ENCODE measurements around the gene TPRN. TPM values are rescaled to one million over a fixed set of nuclear protein-coding genes. Genes with fewer than 3 reads are reported as not detected.
A peak's percentile ranks its signal among the peaks of the same experiment; 100 is the strongest.

TPRN gene
- total RNA-seq, 2 donors from 2014 or later = 90.0 to 91.3 TPM

DNA sequence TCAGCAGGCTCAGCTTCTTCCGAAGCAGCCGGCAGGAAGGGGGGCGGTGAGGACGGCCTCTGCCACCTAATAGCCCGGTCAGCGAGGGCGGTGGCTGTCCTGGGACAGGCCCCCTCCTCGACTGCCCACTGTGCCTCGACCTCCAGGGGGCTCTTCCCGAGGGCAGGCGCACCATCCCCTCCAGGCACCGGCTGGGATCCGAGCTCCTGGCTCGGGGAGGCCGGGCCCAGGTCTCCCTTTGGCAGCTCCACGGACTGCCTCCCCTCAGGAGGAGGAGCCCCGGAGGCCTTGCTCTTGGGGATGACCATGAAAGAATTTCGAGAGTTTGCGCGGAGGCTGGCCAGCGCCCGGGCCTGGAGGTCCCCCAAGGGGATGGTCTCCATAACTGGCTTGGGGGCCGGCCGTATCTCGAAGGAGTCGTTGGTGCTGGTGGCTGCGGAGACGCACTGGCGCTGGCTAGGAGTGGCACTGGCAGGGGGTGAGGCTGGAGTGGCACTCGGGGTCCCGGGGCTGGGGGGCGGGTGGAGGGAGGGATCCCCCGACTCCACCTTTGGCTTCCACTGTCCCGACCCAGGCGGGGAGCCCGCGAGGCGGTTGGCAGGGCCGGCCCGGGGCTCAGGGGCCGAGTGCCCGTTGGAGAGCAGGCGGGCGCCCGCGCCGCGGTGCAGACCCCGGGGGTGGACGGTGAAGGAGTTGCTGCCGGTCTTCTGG is 975 bp downstream of the TPRN start:
- no peaks in the 10 kb centered on the region for H3K27me3 ChIP-seq
- DNase-seq (peak in 1 of 4 donors; percentile 30), ATAC-seq (no peak)
- H3K4me1 ChIP-seq = peaks cover 87% of the 10 kb centered on the region
- H3K27ac ChIP-seq = peak overlapping the region; percentile 92 to 99 (median 92)
- intact Hi-C loops (cut with DNase I) = no loop called here
- H3K36me3 ChIP-seq (replicated peaks in 1 of 2; ENCODE audit: insufficient read depth in 1 of 2, low read depth in 2 of 2) = no peaks in the 10 kb centered on the region
- 1 to 3% methylated on average over 12 to 38 of the region's 51 CpGs for WGBS, 2 donors
- no peaks in the 10 kb centered on the region for H3K9me3 ChIP-seq
- peak overlapping the region; percentile 32 to 40 for H3K4me3 ChIP-seq
- no peak for TF ChIP-seq POLR2A (IDR thresholded peaks at IDR 0.05)
- TF ChIP-seq, protein P1, sequence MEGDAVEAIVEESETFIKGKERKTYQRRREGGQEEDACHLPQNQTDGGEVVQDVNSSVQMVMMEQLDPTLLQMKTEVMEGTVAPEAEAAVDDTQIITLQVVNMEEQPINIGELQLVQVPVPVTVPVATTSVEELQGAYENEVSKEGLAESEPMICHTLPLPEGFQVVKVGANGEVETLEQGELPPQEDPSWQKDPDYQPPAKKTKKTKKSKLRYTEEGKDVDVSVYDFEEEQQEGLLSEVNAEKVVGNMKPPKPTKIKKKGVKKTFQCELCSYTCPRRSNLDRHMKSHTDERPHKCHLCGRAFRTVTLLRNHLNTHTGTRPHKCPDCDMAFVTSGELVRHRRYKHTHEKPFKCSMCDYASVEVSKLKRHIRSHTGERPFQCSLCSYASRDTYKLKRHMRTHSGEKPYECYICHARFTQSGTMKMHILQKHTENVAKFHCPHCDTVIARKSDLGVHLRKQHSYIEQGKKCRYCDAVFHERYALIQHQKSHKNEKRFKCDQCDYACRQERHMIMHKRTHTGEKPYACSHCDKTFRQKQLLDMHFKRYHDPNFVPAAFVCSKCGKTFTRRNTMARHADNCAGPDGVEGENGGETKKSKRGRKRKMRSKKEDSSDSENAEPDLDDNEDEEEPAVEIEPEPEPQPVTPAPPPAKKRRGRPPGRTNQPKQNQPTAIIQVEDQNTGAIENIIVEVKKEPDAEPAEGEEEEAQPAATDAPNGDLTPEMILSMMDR (IDR thresholded peaks at IDR 0.05) = no peak

DNA sequence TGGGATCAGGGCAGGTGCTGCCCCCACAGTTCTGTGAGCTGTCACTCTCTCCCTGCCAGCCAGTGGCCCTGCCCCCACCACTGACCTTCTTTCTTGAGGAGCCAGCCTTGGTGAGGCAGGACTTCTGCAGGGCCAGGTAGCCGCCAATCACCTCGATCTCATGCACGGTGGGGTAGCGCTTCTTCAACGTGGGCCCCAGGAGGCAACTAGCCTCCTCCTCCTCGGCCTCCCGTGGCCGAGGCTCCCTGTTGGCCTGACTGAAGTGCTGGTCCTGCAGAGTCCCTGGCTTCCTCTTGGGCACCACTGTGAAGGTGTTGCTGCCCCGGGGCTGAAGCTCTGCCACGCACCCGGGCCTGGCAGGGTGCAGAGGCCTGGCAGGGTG is 1.6 kb downstream of the TPRN start:
- peak overlapping the region; percentile 92 to 99 (median 92) for H3K27ac ChIP-seq
- peak overlapping the region; percentile 32 to 40 for H3K4me3 ChIP-seq
- no peaks in the 10 kb centered on the region for H3K9me3 ChIP-seq
- no peak for ATAC-seq
- H3K27me3 ChIP-seq = no peaks in the 10 kb centered on the region
- peaks cover 87% of the 10 kb centered on the region for H3K4me1 ChIP-seq
- peak; percentile 70 to 86 (median 79) for DNase-seq
- TF ChIP-seq, protein P1 (IDR thresholded peaks at IDR 0.05) = no peak
- TF ChIP-seq POLR2A (IDR thresholded peaks at IDR 0.05) = peak in 1 of 3 donors; percentile 25
- no peaks in the 10 kb centered on the region for H3K36me3 ChIP-seq (replicated peaks in 1 of 2; ENCODE audit: insufficient read depth in 1 of 2, low read depth in 2 of 2)
- 7 to 24% methylated on average over 7 to 11 of the region's 11 CpGs for WGBS, 2 donors
- intact Hi-C loops (cut with DNase I) = no loop called here

DNA sequence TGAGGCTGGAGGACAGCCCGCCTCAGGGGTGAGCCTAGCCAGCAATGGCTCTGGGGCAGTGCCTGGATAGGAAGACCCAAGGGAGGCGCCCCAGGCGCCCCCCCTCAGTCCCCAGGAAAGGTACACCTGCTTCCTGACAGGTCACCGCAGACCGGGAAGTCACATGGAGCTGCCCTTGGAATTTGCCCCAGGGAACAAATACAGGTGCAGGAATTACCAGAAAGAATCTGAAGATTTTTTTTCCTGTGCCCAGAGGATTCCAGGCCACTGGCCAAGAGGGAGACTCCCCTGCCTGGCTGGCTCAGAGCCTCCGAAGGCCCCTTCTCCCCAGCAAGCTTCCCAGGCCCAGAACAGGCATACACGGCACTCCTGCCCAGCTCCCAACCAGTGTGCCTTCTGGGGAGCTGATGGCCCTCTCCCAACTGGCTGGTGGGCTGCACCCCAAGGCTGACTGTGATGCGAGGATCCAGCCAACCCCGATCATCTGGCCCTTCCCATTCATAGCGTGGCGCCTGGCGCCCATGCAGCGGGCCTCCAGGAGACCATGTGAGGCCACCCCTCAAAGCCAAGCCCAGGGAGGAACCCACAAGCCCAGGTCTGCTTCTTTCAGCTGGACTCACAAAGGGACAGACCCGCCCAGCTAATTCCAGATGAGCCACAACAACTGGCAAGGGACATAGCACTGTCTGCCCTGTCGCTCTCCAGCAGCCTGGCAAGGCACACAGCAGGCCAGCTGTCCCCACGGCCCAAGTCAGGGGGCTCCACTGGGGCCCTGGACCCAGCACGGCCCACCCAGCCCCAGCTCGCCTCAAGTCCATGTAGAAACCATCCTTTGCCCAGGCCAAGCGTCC is 2.3 kb downstream of the TPRN start:
- TF ChIP-seq, protein P1 (IDR thresholded peaks at IDR 0.05) = no peak
- TF ChIP-seq POLR2A (IDR thresholded peaks at IDR 0.05) = peak; percentile 50 to 58 (median 54)
- Histone ChIP-seq H3K4me3 (peak overlapping the region; percentile 32 to 40), H3K27me3 (no peaks in the 10 kb centered on the region), H3K27ac (peak overlapping the region; percentile 92 to 99 (median 92)), H3K9me3 (no peaks in the 10 kb centered on the region), H3K36me3 (replicated peaks in 1 of 2; ENCODE audit: insufficient read depth in 1 of 2, low read depth in 2 of 2) (no peaks in the 10 kb centered on the region), H3K4me1 (peaks cover 87% of the 10 kb centered on the region)
- 15% methylated on average over 18 of the region's 19 CpGs; no CpG with 5 or more reads in 1 of the 2 donors for WGBS, 2 donors
- DNase-seq (peak; percentile 91 to 97 (median 95)), ATAC-seq (peak; percentile 40)
- intact Hi-C loops (cut with DNase I) = no loop called here

DNA sequence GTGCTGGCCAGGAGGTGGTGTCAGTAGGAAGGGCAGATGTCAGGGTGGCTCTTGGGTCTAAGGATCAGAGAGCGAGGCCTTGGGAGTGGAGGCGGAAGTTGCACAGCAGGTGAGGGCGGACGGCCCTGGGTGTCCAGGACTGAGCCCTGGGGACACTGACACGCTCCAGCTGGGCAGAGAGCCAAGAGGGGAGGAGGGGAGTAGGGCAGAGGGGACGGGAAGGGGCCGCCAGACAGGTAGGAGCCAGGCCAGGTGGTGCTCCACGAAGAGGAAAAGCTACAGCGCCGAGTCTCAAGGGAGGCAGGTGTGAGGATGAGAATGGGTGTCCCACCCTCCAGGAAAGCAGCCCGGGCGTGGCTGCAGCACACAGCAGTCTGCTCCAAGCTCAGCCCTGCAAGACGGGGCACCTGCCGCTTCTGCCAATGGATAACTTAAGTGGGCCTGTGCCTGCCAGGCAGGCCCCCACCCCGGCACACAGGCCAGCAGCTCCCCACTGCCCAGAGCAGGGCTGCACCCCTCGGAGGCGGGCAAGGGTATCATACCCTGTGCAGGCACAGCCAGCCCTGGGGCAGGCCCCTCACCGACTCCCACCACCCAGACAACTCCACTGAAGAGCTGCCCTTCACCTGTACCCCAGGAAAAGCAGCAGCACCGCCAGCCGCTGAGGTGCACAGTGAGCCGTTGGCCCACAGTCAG is 4.9 kb downstream of the TPRN start:
- Histone ChIP-seq H3K9me3 (no peaks in the 10 kb centered on the region), H3K4me3 (no peak overlapping the region), H3K27ac (peak overlapping the region; percentile 92 to 99 (median 92)), H3K4me1 (peaks cover 90% of the 10 kb centered on the region), H3K36me3 (replicated peaks in 1 of 2; ENCODE audit: insufficient read depth in 1 of 2, low read depth in 2 of 2) (peaks cover 0 to 2% of the 10 kb centered on the region in 2 donors), H3K27me3 (no peaks in the 10 kb centered on the region)
- WGBS, 2 donors = 18 to 21% methylated on average over 16 to 21 of the region's 21 CpGs
- TF ChIP-seq, protein P1 (IDR thresholded peaks at IDR 0.05) = no peak
- peak in 1 of 3 donors; percentile 39 for TF ChIP-seq POLR2A (IDR thresholded peaks at IDR 0.05)
- DNase-seq (peak; percentile 78 to 88 (median 85)), ATAC-seq (peak; percentile 9)
- intact Hi-C loops (cut with DNase I) = no loop called here

All from body of pancreas (tissue), 4 donors.